ENCODE results near the gene SLC35F4.
"Not testable (repeated sequence)": the region's sequence is repeated elsewhere in the genome, so short reads cannot be mapped to it uniquely, and the experiment has no call there.

SLC35F4 gene

DNA sequence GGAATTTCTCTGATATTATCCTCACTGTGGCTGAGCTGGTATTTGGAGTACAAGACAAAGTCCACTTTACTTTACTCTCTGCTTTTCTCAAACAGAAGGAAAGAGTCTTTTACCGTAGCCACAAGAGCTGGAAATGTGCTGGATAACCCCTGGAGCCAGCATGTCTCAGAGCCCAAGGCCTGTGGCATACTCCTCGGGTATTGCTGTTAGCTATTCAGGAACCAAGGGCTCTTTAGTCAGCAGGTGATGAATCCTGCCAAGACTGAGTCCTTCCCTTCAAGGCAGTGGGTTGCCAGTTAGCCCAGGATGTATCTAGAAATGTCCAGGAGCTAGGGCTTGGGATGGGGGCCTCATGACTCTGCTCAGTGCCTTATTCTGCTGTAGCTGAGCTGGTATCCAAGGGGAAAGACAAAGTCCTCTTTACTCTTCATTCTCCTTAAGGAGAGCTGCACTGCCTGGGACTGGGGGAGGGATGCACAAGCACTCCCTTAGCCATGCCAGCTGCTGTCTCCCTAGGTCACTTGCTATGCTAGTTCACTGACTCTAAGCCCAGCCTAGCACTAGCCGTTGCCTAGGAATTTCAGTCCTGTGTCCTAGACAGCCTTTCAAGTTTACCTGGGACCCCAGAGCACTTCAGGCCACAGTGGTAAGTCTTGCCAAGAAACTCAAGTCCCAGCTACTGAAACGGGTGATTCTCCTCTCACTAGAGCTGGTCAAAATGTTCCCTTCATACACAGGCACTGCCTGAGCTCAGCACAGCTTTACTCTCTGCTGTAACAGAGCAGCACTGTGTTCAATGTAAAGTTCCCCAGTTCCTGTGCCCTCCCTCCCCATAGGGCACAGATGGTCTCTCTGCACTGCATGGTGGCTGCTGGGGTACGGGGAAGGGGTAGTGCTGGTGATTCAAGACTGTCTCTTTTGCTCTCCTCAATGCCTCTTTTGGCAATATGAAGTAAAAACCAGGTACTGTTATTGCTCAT is 136.4 kb downstream of the SLC35F4 start:
- in situ Hi-C loops (cut with HindIII; ENCODE audit: low pct_unique_long_range_greater_than_20kb, low sequenced_read_pairs), result no loop called here
- no peak for TF ChIP-seq JUND (IDR thresholded peaks at IDR 0.05; ENCODE audit: low read depth)
- no peak for DNase-seq (ENCODE audit: low read depth in 1 of 2, low spot score in 1 of 2)

DNA sequence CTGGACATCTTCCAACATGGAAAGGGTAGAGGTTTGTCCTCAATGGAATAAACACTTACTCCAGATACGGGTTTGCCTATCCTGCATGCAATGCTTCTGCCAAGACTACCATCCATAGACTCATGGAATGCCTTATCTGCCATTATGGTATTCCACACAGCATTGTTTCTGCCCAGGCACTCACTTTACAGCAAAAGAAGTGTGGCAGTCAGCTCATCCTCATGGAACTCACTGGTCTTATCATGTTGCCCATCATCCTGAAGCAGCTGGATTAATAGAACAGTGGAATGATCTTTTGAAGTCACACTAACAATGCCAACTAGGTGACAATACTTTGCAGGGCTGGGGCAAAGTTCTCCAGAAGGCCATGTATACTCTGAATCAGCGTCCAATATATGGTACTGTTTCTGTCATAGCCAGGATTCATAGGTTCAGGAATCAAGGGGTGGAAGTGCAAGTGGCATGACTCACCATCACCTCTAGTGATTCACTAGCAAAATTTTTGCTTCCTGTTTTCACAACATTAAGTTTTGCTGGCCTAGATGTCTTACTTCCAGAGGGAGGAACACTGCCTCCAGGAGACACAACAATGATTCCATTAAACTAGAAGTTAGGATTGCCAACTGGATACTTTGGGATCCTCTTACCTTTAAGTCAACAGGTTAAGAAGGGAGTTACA is 140.4 kb downstream of the SLC35F4 start:
- no peak for TF ChIP-seq JUND (IDR thresholded peaks at IDR 0.05; ENCODE audit: low read depth)
- DNase-seq (ENCODE audit: low read depth in 1 of 2, low spot score in 1 of 2), result no peak
- in situ Hi-C loops (cut with HindIII; ENCODE audit: low pct_unique_long_range_greater_than_20kb, low sequenced_read_pairs), result no loop called here

DNA sequence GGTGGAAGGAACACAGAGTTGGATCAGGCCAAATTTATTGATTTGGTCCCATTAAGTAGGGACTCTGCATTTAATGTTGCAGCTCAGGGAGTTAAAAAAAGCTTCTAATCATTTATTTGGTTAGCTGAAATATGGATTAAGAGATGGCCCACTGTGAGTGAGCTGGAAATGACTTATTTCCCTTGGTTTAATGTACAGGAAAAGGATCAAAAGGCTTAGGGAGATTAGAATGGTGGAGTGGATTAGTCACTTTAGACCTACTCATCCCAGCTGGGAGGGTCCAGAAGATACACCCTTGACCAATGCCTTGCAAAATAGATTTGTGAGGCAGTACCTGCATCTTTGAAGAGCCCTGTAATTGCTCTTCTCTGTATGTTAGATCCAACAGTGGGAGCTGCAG is 143.8 kb downstream of the SLC35F4 start:
- DNase-seq (ENCODE audit: low read depth in 1 of 2, low spot score in 1 of 2); in situ Hi-C loops (cut with HindIII; ENCODE audit: low pct_unique_long_range_greater_than_20kb, low sequenced_read_pairs): not testable (repeated sequence)

- in situ Hi-C loops (cut with HindIII; ENCODE audit: low pct_unique_long_range_greater_than_20kb, low sequenced_read_pairs), result no loop called here
- peak in 1 of 2 experiments; percentile 30 for DNase-seq (ENCODE audit: low read depth in 1 of 2, low spot score in 1 of 2)
- no peak for TF ChIP-seq JUND (IDR thresholded peaks at IDR 0.05; ENCODE audit: low read depth)
Observed at GRCh38 chr14:57714487-57714931, 151.4 kb downstream of the SLC35F4 start.

- in situ Hi-C loops (cut with HindIII; ENCODE audit: low pct_unique_long_range_greater_than_20kb, low sequenced_read_pairs), result no loop called here
- no peak for TF ChIP-seq JUND (IDR thresholded peaks at IDR 0.05; ENCODE audit: low read depth)
- no peak for DNase-seq (ENCODE audit: low read depth in 1 of 2, low spot score in 1 of 2)
Observed at GRCh38 chr14:57712698-57713097, 153.2 kb downstream of the SLC35F4 start.

GRCh38 chr14:57712102-57712501 is 153.8 kb downstream of the SLC35F4 start:
- in situ Hi-C loops (cut with HindIII; ENCODE audit: low pct_unique_long_range_greater_than_20kb, low sequenced_read_pairs), result no loop called here
- DNase-seq (ENCODE audit: low read depth in 1 of 2, low spot score in 1 of 2), result no peak

DNA sequence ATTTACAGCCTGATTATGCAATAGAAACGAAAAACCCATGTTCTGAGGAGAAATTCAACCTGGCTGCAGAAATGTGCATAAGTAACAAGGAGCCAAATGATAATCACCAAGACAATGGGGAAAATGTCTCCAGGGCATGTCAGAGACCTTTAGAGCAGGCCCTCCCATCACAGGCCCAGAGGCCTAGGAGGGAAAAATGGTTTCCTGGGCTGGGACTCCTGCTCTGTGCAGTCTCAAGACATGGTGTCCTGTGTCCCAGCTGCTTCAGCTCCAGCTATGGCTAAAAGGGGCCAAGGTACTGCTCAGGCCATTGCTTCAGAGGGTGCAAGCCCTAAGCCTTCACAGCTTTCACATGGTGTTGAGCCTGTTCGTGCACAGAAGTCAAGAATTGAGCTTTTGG is 156.0 kb downstream of the SLC35F4 start:
- no peak for TF ChIP-seq JUND (IDR thresholded peaks at IDR 0.05; ENCODE audit: low read depth)
- DNase-seq (ENCODE audit: low read depth in 1 of 2, low spot score in 1 of 2), result no peak
- in situ Hi-C loops (cut with HindIII; ENCODE audit: low pct_unique_long_range_greater_than_20kb, low sequenced_read_pairs), result no loop called here

More at GRCh38 chr14:57712102-57712501, 153.8 kb downstream of the SLC35F4 start:
- no peak for TF ChIP-seq JUND (IDR thresholded peaks at IDR 0.05; ENCODE audit: low read depth)

GRCh38 chr14:57709086-57709485 is 156.8 kb downstream of the SLC35F4 start:
- in situ Hi-C loops (cut with HindIII; ENCODE audit: low pct_unique_long_range_greater_than_20kb, low sequenced_read_pairs), result not testable (repeated sequence)
- DNase-seq (ENCODE audit: low read depth in 1 of 2, low spot score in 1 of 2), result peak in 1 of 2 experiments; percentile 18

- no peak for TF ChIP-seq JUND (IDR thresholded peaks at IDR 0.05; ENCODE audit: low read depth)
- in situ Hi-C loops (cut with HindIII; ENCODE audit: low pct_unique_long_range_greater_than_20kb, low sequenced_read_pairs), result no loop called here
- no peak for DNase-seq (ENCODE audit: low read depth in 1 of 2, low spot score in 1 of 2)
Observed at GRCh38 chr14:57707219-57707618, 158.7 kb downstream of the SLC35F4 start.

DNA sequence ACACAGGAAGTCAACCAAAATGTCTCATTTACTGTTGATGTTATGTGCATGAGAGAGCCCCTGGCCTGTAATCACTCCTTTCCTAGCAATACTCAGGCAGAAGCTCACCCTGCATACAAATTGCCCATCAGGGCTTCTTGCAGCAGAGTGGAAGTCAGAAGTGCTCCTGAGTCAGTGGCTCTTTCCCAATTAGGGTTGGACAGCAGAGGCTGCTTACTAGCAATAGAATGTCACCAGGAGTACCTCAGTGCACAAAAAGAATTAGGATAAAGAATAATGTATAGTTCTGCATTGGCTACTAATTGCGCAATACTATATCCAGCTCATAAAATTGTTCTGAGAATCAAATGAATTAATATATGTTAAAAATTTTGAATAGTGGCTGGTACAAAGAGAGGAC is 161.1 kb downstream of the SLC35F4 start:
- DNase-seq (ENCODE audit: low read depth in 1 of 2, low spot score in 1 of 2), result no peak
- in situ Hi-C loops (cut with HindIII; ENCODE audit: low pct_unique_long_range_greater_than_20kb, low sequenced_read_pairs), result no loop called here
- TF ChIP-seq JUND (IDR thresholded peaks at IDR 0.05; ENCODE audit: low read depth), result no peak

GRCh38 chr14:57699947-57700346 is 165.9 kb downstream of the SLC35F4 start:
- no peak for DNase-seq (ENCODE audit: low read depth in 1 of 2, low spot score in 1 of 2)
- in situ Hi-C loops (cut with HindIII; ENCODE audit: low pct_unique_long_range_greater_than_20kb, low sequenced_read_pairs), result no loop called here
- no peak for TF ChIP-seq JUND (IDR thresholded peaks at IDR 0.05; ENCODE audit: low read depth)

DNA sequence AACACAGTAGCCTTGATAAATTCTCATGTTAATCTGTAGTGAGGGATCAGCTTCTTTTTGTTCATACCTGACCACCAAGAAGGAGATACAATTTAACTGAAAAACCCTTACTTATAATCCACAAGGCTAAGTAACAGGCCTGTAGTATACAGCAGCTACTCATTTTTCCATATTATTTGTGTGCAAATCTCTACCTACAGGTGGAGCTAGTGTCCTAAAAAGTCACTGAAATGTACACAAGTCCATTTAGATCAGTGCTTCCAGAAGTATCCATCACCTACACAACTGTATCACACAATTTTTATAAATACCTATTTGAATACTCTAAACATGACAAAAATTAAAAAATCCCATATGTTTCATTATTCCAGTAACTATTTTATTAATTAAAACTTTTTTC is 173.2 kb downstream of the SLC35F4 start:
- in situ Hi-C loops (cut with HindIII; ENCODE audit: low pct_unique_long_range_greater_than_20kb, low sequenced_read_pairs), result no loop called here
- TF ChIP-seq JUND (IDR thresholded peaks at IDR 0.05; ENCODE audit: low read depth), result no peak
- peak; percentile 44 to 73 for DNase-seq (ENCODE audit: low read depth in 1 of 2, low spot score in 1 of 2)

- in situ Hi-C loops (cut with HindIII; ENCODE audit: low pct_unique_long_range_greater_than_20kb, low sequenced_read_pairs), result no loop called here
- TF ChIP-seq JUND (IDR thresholded peaks at IDR 0.05; ENCODE audit: low read depth), result no peak
- DNase-seq (ENCODE audit: low read depth in 1 of 2, low spot score in 1 of 2), result no peak
Observed at GRCh38 chr14:57687416-57687815, 178.5 kb downstream of the SLC35F4 start.

Measured in T47D (cell line).